ENCODE measurements around the gene EVI2A. TPM values are rescaled to one million over a fixed set of nuclear protein-coding genes. Genes with fewer than 3 reads are reported as not detected.

Gene EVI2A
- total and polyA plus RNA-seq, 7 donors, result 0.34 to 1.7 (median 0.80) TPM

DNA sequence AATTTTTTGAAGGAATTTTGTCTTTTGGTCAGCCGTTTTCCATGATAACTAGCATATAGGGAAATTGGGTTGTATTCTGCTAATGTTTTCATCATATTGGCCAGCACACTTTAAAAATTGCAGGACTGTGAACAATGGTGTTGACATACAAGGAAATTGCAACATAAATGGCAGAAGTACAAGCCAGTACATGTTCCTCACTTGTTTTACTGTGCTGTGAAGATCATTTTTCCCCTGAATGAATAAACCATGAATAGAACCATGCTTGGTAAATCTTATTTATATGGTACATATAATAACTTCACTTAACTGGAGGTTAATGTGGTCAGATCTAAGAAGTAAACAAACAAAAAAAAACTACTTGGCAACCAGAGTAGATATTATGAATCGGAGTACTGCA is 47.2 kb downstream of the EVI2A start:
- intact Hi-C loops (cut with DNase I), result no loop called here
- H3K4me1 ChIP-seq, result peaks cover 7% of the 10 kb centered on the region
- no peaks in the 10 kb centered on the region for H3K9me3 ChIP-seq
- no peak overlapping the region for H3K4me3 ChIP-seq
- TF ChIP-seq, protein P1, sequence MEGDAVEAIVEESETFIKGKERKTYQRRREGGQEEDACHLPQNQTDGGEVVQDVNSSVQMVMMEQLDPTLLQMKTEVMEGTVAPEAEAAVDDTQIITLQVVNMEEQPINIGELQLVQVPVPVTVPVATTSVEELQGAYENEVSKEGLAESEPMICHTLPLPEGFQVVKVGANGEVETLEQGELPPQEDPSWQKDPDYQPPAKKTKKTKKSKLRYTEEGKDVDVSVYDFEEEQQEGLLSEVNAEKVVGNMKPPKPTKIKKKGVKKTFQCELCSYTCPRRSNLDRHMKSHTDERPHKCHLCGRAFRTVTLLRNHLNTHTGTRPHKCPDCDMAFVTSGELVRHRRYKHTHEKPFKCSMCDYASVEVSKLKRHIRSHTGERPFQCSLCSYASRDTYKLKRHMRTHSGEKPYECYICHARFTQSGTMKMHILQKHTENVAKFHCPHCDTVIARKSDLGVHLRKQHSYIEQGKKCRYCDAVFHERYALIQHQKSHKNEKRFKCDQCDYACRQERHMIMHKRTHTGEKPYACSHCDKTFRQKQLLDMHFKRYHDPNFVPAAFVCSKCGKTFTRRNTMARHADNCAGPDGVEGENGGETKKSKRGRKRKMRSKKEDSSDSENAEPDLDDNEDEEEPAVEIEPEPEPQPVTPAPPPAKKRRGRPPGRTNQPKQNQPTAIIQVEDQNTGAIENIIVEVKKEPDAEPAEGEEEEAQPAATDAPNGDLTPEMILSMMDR (IDR thresholded peaks at IDR 0.05), result no peak
- WGBS, 3 donors, result 57 to 83% (median 67%) methylated on average over 2 of the region's 2 CpGs
- no peak overlapping the region for H3K27ac ChIP-seq
- DNase-seq, result no peak
- H3K36me3 ChIP-seq (ENCODE audit: insufficient read depth in 1 of 2, low read depth in 1 of 2), result peaks cover 5 to 29% of the 10 kb centered on the region in 2 donors
- peak in 2 of 4 donors; percentile 59 to 72 for ATAC-seq
- H3K27me3 ChIP-seq (ENCODE audit: insufficient read depth in 3 of 3, low read length in 2 of 3), result no peaks in the 10 kb centered on the region

DNA sequence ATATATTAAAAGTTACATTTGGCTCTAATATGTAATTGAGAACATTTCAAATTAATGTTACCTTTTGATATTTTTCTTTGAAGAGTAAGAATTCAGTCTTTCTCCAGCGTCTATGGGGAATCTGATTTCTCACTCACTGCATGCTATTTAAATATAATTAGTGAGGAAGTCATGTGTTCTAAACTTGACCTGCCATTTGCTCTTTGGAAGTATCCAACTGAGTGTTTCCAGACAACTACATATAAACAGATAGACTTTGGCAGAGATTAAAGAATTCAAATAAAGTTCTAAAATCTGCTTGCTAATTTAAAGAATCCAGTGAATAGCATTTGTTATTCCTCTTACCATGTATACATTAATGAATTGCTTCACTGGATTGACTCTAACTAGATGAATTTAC is 47.9 kb downstream of the EVI2A start:
- DNase-seq (no peak), ATAC-seq (no peak)
- peaks cover 10% of the 10 kb centered on the region for H3K4me1 ChIP-seq
- H3K27me3 ChIP-seq (ENCODE audit: insufficient read depth in 3 of 3, low read length in 2 of 3), result no peaks in the 10 kb centered on the region
- no peaks in the 10 kb centered on the region for H3K9me3 ChIP-seq
- H3K36me3 ChIP-seq (ENCODE audit: insufficient read depth in 1 of 2, low read depth in 1 of 2), result peaks cover 5 to 34% of the 10 kb centered on the region in 2 donors
- 51 to 63% (median 58%) methylated on average over 1 of the region's 1 CpG for WGBS, 3 donors
- no peak overlapping the region for H3K27ac ChIP-seq
- TF ChIP-seq, protein P1 (IDR thresholded peaks at IDR 0.05), result no peak
- H3K4me3 ChIP-seq, result no peak overlapping the region
- intact Hi-C loops (cut with DNase I), result no loop called here

DNA sequence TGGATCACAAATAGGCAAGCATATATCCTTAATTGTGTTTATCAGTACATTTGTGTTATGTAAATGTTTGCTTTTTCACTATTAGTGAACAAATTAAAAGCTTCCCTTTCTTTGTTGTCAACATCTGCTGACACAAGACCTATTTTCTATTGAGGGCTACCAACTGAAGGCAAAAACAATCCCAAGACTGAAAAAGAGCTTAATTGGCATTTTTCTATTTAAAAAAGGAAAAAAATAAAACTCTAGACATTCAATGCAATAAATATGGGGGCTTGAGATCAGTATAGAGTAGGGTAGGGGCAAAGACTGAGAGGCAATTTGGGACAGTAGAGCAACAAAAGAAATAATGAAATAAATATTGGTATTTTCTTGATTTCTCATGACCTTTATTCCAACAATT is 48.6 kb downstream of the EVI2A start:
- H3K27me3 ChIP-seq (ENCODE audit: insufficient read depth in 3 of 3, low read length in 2 of 3), result no peaks in the 10 kb centered on the region
- TF ChIP-seq, protein P1 (IDR thresholded peaks at IDR 0.05), result no peak
- peaks cover 5 to 36% of the 10 kb centered on the region in 2 donors for H3K36me3 ChIP-seq (ENCODE audit: insufficient read depth in 1 of 2, low read depth in 1 of 2)
- H3K27ac ChIP-seq, result no peak overlapping the region
- intact Hi-C loops (cut with DNase I), result no loop called here
- H3K4me1 ChIP-seq, result peaks cover 10% of the 10 kb centered on the region
- H3K4me3 ChIP-seq, result no peak overlapping the region
- ATAC-seq (no peak), DNase-seq (no peak)
- H3K9me3 ChIP-seq, result no peaks in the 10 kb centered on the region

DNA sequence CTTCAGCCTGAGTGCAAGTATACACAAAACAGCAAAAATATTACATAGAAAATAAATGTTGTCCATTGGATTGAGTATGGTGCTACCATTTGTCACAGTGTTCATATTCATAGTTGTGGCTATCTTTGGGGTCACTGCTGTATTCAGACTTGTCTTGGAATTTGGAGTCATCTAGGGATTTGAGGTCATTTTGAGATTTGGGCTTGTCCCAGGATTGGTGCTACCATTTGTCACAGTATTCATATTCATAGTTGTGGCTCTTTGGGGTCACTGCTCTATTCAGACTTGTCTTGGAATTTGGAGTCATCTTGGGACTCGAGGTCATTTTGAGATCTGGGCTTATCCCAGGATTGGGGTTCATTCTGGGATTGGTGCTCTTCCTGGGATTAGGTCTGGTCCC is 49.2 kb downstream of the EVI2A start:
- Histone ChIP-seq H3K9me3 (no peaks in the 10 kb centered on the region), H3K4me3 (no peak overlapping the region), H3K4me1 (peaks cover 10% of the 10 kb centered on the region), H3K27me3 (ENCODE audit: insufficient read depth in 3 of 3, low read length in 2 of 3) (no peaks in the 10 kb centered on the region), H3K27ac (no peak overlapping the region), H3K36me3 (ENCODE audit: insufficient read depth in 1 of 2, low read depth in 1 of 2) (peaks cover 3 to 33% of the 10 kb centered on the region in 2 donors)
- TF ChIP-seq, protein P1 (IDR thresholded peaks at IDR 0.05), result no peak
- intact Hi-C loops (cut with DNase I), result no loop called here
- WGBS, 3 donors, result 100% methylated on average over 1 of the region's 1 CpG
- ATAC-seq (no peak), DNase-seq (no peak)

DNA sequence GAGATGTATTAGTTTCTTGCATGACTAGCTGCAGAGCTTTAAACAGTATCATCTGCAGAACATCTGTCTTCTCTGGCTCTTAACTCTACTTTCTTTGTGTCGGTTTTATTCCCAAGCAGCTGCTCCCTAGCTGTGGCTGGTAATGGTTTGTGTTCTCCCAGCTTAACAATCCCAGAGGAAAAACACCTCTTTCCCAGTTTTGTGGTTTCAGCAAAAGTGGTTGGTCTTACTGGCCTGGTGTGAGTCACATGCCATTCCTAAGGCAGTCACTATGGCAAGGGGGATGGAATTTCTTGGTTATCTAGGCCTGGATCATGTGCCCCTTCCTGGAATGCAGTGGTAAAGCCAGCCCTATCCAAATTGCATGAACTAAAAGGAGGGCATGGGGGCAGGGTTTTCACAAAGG is 51.8 kb downstream of the EVI2A start:
- no peak overlapping the region for H3K4me3 ChIP-seq
- no peak overlapping the region for H3K27ac ChIP-seq
- H3K9me3 ChIP-seq, result no peaks in the 10 kb centered on the region
- no peaks in the 10 kb centered on the region for H3K27me3 ChIP-seq (ENCODE audit: insufficient read depth in 3 of 3, low read length in 2 of 3)
- TF ChIP-seq, protein P1 (IDR thresholded peaks at IDR 0.05), result no peak
- H3K4me1 ChIP-seq, result peaks cover 10% of the 10 kb centered on the region
- ATAC-seq, result peak in 3 of 4 donors; percentile 63 to 69 (median 65)
- intact Hi-C loops (cut with DNase I), result no loop called here
- 28 to 38% (median 33%) methylated on average over 1 of the region's 1 CpG for WGBS, 3 donors
- peaks cover 2 to 43% of the 10 kb centered on the region in 2 donors for H3K36me3 ChIP-seq (ENCODE audit: insufficient read depth in 1 of 2, low read depth in 1 of 2)
- no peak for DNase-seq

Measured in psoas muscle (tissue), 8 donors.